HL-60 (cell line): ENCODE data around the gene CHST3.

Experiments
- CTCF ChIP-seq: IDR thresholded peaks from one replicate; pipeline ENCODE4 v1.5.1; 2011; ENCODE audit warnings: low read length, control low read depth, inconsistent platforms; ENCODE audit not compliant: insufficient read depth
- GABPA ChIP-seq: IDR thresholded peaks from 2 replicates; pipeline ENCODE4 v1.6.1; 2012; ENCODE audit warnings: low read depth
- POLR2AphosphoS5 ChIP-seq: IDR thresholded peaks from 2 replicates; pipeline ENCODE4 v1.6.1; 2012; ENCODE audit warnings: low read depth
- SPI1 ChIP-seq: IDR thresholded peaks from 2 replicates; pipeline ENCODE4 v1.6.1; 2012; ENCODE audit warnings: low read depth, mild to moderate bottlenecking, borderline replicate concordance

GRCh38 chr10:71927776-71928592 is 36.2 kb upstream of the CHST3 start:
- no peak for TF ChIP-seq CTCF
- TF ChIP-seq POLR2AphosphoS5: no peak
- TF ChIP-seq GABPA: no peak
- no peak for TF ChIP-seq SPI1
